HG03439 (cell line): Measurements from ENCODE around the gene TP63.
"Not testable (repeated sequence)": the region's sequence is repeated elsewhere in the genome, so short reads cannot be mapped to it uniquely, and the experiment has no call there.

Source experiments
- ATAC-seq: cut with Tn5 transposase; IDR thresholded peaks from one replicate; pipeline ENCODE4 v1.9.1; 2021; ENCODE audit warnings: mild to moderate bottlenecking, moderate library complexity; ENCODE audit not compliant: unreplicated experiment

The TP63 gene

GRCh38 chr3:189631373-189631408 is at the start of gene TP63:
Gene TP63 (plus strand): TSS chr3:189631389. CDS start chr3:189631516, 127 bp downstream.
- no peak for ATAC-seq

GRCh38 chr3:189582179-189582578 is 49.0 kb upstream of the TP63 start:
- ATAC-seq = no peak

DNA sequence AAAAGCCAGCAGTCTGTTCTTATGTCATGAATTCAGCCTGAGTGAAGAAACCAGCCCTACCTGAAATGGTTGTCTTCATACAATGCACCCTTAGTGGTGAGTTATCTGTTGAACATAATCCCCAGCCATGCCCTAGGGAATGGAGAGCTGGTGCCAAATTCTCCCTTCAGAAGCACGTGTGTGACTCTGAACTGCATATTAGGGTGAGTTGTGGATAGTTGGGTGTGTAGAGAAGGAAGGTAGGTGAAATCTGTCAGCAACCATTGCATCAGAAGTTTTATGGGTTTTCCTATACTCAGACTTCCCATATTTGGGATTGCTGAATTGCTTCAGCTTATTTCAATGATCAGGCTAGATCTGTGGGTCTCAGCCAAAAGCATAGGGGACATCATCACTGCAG is 46.5 kb upstream of the TP63 start:
- ATAC-seq = no peak

DNA sequence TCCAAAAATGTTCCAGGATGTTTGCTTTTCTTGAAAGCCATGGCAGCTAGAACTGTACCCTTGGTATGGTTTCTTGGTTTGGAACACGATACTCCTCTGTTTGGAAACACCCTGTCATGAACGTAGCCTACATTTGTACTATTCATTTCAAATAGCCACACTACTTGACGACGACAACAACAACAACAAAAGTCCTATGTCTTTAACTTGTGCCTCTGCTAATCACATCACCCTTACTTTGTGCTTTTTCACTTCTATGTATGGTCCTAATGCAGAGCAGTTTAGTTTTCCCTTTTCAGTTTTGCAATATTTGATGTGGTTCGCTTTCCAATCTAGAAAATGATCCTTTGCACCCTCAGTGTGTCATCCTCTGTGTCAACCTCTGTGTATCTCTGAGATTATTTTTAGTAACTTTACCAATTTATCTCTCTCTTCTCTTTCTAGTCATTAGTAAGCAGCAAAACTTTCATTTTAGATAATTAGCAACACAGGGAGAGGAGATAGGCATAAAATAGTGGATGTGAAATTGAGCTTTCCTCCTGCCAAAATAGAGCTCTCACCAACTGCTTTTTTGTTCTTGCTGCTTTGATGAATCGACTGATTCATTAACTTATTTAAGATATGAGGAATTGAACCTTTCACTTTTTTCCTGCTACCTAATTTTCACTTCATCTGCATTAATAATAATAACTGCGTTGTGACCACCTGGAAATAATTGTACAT is 44.1 kb upstream of the TP63 start:
- ATAC-seq = peak; percentile 86

DNA sequence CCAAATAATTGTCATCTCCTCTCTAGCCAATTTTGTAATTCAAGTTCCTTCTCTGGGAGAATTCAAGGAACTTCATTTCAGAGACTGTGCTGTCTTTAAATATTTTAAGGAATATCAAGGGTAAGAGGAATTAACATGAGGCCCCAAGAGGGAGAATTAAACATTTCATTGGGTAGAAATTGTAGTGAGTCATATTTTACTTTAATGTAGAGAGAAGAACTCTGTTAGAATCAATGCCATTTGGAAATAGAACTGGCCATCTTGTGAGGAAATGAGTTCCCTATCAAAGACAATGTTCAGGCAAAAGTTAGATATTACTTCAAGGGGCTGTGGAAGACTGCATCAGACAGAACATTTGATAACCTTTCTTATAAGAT is 43.5 kb upstream of the TP63 start:
- ATAC-seq = no peak

- ATAC-seq = no peak
Measured at GRCh38 chr3:189588070-189588469, 43.1 kb upstream of the TP63 start.

GRCh38 chr3:189588475-189589178 is 42.6 kb upstream of the TP63 start:
- no peak for ATAC-seq

- ATAC-seq = no peak
Measured at GRCh38 chr3:189589179-189589569, 42.0 kb upstream of the TP63 start.

DNA sequence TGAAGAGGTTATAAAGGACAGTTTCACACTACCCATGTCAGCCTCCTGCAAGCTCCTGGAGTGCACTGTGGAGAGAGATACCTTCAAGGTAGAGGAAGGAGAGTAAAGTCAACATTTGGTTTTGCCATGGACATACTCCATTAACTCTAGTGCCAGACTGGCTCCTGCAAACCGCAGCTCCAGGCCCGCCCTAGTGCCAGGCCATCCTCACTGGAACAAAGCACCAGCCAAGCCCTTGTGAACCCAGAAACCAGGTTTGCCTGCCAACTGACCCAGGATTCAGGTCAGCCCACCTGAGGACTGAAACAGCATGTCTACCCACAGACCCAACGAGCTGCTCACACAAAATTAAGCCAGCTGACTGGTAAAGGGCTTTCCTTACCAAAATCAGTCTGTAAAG is 41.0 kb upstream of the TP63 start:
- no peak for ATAC-seq

GRCh38 chr3:189593581-189593980 is 37.6 kb upstream of the TP63 start:
- ATAC-seq = no peak

- ATAC-seq = not testable (repeated sequence)
Measured at GRCh38 chr3:189596078-189596979, 34.9 kb upstream of the TP63 start.

DNA sequence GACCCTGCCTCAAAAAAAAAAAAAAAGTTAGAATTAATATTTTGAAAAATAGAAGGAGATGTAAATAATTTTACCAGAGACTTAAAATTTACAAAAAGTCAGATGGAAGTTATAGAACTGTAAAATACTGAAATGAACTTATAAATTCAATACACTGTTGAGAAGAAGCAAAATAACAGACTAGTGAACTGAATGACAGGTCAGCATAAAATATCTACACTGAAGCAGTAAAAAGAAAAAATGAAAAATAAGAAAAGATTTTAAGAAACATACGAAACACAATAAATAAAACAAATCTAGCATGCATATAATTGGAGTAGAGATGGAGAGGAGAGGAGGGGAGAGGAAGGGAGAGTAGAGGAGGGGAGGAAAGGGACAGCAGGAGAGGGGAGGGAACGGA is 33.3 kb upstream of the TP63 start:
- no peak for ATAC-seq

- no peak for ATAC-seq
Measured at GRCh38 chr3:189598530-189599225, 32.5 kb upstream of the TP63 start.

- ATAC-seq = no peak
Measured at GRCh38 chr3:189602471-189602870, 28.7 kb upstream of the TP63 start.

GRCh38 chr3:189605717-189606116 is 25.5 kb upstream of the TP63 start:
- ATAC-seq = no peak

DNA sequence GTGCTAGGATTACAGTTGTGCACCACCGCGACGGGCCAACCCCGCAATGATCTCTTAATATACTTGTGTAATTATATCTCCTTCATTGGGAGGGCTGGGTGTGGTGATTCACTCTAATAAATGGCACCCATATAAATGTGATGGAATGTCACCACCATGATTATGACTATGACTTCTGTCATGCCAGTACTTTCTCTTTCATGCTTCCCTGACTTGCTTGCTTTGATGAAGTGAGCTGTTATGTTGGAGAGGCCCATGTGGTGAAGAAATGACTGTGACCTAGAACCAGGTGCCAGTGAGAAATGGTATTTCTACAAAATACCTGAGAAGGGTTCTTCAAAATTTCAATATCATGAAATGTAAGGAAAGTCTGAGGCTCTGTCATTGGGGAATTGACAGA is 24.4 kb upstream of the TP63 start:
- ATAC-seq = no peak

- ATAC-seq = not testable (repeated sequence)
Measured at GRCh38 chr3:189612641-189613040, 18.5 kb upstream of the TP63 start.

- no peak for ATAC-seq
Measured at GRCh38 chr3:189613122-189613521, 18.1 kb upstream of the TP63 start.

GRCh38 chr3:189621948-189622603 is 9.1 kb upstream of the TP63 start:
- ATAC-seq = no peak

- ATAC-seq = no peak
Measured at GRCh38 chr3:189622629-189623028, 8.6 kb upstream of the TP63 start.

DNA sequence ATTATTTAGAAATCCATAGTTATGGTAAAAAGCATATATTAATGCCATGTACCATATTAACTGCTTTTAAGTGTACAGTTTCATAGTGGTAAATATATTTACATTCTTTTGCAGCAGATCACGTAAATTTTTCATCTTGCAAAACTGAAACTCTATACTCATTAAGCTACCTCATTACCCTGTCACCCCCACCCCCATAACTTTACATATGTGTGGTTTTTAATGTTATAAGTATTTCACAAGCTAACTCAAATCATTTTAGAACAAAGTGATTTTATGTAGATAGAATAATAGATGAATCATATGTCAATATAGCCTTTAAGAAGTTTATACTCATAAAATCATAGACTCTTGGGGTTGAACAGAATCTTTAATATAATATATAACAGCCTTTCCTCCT is 7.1 kb upstream of the TP63 start:
- no peak for ATAC-seq
